GM04503 (cell line): ENCODE results near the gene SH3BP2.

Experiments used
- DNase-seq: peaks from one replicate; pipeline ENCODE4 v3.0.0-alpha.2; 2012; ENCODE audit warnings: low read depth

The SH3BP2 gene

GRCh38 chr4:2803624-2804448 lies 11.0 kb downstream of the SH3BP2 start:
- DNase-seq, result no peak

GRCh38 chr4:2804449-2804972 lies 11.6 kb downstream of the SH3BP2 start:
- DNase-seq, result no peak

- DNase-seq, result no peak
Measured at GRCh38 chr4:2804973-2805501, 12.2 kb downstream of the SH3BP2 start.

- no peak for DNase-seq
Measured at GRCh38 chr4:2805712-2806389, 13.0 kb downstream of the SH3BP2 start.

GRCh38 chr4:2806390-2807355 lies 13.8 kb downstream of the SH3BP2 start:
- no peak for DNase-seq

GRCh38 chr4:2807571-2807970 lies 14.7 kb downstream of the SH3BP2 start:
- no peak for DNase-seq

- DNase-seq, result no peak
Measured at GRCh38 chr4:2808001-2808400, 15.1 kb downstream of the SH3BP2 start.

- DNase-seq, result no peak
Measured at GRCh38 chr4:2809610-2810180, 16.8 kb downstream of the SH3BP2 start.

GRCh38 chr4:2810388-2810787 lies 17.5 kb downstream of the SH3BP2 start:
- DNase-seq, result no peak

- no peak for DNase-seq
Measured at GRCh38 chr4:2811830-2812611, 19.1 kb downstream of the SH3BP2 start.

- no peak for DNase-seq
Measured at GRCh38 chr4:2812612-2813354, 19.9 kb downstream of the SH3BP2 start.

GRCh38 chr4:2813446-2814405 lies 20.8 kb downstream of the SH3BP2 start:
- no peak for DNase-seq

GRCh38 chr4:2814627-2815270 lies 21.9 kb downstream of the SH3BP2 start:
- no peak for DNase-seq

- DNase-seq, result no peak
Measured at GRCh38 chr4:2816401-2816954, 23.6 kb downstream of the SH3BP2 start.

GRCh38 chr4:2817137-2817536 lies 24.3 kb downstream of the SH3BP2 start:
- DNase-seq, result no peak

- no peak for DNase-seq
Measured at GRCh38 chr4:2817701-2818350, 24.9 kb downstream of the SH3BP2 start.

GRCh38 chr4:2818351-2818939 lies 25.6 kb downstream of the SH3BP2 start:
- no peak for DNase-seq
